GM12875 (cell line): ENCODE measurements around the gene PCDHB1.

Source experiments
- H3K4me3 ChIP-seq: one replicate; pipeline ENCODE4 v1.5.1; 2011; ENCODE audit warnings: low read depth, low read length, control low read depth
- CTCF ChIP-seq: IDR thresholded peaks from 2 replicates; pipeline ENCODE4 v1.5.1; 2011; ENCODE audit warnings: low read depth, mild to moderate bottlenecking, control low read depth, inconsistent platforms, low read length, moderate library complexity, borderline replicate concordance; ENCODE audit not compliant: insufficient read depth

The PCDHB1 gene, protein sequence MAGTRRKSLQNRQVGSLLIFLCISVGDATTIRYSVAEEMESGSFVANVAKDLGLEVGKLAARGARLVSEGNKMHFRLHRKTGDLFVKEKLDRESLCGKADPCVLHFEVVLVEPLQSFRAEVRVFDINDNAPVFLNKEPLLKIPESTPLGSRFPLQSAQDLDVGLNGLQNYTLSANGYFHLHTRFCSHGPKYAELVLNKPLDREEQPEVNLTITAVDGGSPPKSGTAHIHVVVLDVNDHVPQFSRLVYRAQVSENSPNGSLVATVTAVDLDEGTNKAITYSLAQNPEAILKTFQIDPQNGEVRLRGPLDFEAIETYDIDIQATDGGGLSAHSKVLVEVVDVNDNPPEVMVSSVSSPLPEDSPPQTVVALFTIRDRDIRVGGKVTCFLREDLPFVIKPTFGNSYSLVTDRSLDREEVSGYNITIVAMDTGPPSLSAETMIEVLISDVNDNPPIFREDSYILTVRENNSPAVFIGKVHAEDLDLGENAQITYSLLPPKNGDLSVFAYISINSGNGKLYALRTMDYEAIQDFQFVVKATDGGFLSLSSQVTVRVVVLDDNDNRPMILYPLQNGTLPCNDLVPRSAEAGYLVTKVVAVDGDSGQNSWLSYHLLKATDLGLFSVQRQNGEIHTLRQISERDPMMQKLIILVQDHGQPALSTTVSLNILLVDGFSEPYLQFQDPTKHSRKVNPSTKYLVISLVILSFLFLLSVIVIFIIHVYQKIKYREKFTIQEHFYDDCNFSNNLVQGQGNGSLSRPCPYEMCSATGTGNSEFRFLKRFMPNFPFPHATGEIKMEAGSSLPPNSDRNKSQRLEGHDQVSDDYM

DNA sequence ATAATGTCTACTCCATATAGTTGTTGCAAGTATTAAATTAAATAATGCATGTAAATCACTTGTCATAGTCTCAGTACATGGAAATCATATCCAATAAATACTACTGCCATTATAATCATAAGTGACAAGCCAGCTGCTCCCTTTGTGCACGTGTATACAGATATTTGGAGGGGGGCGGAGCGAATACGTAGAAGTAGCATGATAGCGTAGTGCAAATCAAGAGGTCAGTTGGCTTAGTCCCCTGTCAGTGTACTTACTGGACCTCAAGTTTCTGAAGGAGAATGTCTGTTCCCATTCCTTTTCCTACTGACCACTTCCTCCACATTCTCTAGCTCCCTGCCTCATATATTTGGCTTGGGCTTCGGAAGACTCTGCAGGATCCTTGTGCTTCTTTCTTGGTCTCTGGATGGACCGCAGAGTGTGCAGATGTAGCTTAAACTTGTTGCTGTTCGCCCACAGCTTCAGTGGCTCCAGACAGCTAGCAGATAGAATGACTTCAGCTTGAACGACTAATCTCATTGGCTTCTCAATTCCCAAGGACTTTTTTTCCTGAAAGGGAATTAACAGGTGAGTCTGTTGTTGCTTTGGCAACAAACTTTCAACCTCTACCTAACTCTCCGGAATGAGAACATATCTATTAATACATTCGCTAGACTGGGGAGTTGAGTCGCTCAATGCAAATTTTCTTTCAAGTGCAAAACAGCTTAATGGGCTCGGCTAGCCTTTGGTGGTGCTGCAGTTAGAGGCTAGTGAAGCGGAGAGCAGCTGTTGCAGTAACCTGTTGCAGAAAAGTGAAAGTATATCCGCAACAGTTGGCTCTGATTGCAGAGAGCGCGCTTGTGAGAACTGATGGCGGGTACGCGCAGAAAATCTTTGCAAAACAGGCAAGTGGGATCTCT lies at the start of gene PCDHB1:
PCDHB1 (plus strand) TSS at position 753 of the 899 bp plus-strand sequence; CDS start at position 850, 97 bp downstream.
- no peak within 1 kb of the TSS for H3K4me3 ChIP-seq

DNA sequence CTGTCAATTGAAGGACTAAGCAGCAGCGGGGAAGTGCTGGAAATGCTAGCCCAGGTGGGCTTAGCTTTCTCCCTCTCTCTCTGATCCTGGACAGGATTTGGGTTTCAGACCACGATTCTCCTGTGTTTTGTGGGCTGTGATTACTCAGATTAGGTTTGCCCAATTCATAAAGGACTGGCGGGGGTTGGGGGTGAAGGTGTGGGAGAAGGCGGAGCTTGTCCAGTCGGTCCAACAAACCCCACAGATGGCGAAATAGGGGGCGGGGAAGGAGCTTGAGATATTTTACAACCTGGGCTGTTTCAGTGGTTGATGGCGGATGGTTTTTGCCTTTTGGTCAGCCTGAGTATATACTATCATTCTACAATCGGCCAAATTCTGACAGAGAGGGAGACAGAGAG lies 49.7 kb upstream of the PCDHB1 start:
- no peak overlapping the region for H3K4me3 ChIP-seq
- TF ChIP-seq CTCF, result no peak

More for the DNA sequence above, at the start of gene PCDHB1:
- no peak for TF ChIP-seq CTCF

DNA sequence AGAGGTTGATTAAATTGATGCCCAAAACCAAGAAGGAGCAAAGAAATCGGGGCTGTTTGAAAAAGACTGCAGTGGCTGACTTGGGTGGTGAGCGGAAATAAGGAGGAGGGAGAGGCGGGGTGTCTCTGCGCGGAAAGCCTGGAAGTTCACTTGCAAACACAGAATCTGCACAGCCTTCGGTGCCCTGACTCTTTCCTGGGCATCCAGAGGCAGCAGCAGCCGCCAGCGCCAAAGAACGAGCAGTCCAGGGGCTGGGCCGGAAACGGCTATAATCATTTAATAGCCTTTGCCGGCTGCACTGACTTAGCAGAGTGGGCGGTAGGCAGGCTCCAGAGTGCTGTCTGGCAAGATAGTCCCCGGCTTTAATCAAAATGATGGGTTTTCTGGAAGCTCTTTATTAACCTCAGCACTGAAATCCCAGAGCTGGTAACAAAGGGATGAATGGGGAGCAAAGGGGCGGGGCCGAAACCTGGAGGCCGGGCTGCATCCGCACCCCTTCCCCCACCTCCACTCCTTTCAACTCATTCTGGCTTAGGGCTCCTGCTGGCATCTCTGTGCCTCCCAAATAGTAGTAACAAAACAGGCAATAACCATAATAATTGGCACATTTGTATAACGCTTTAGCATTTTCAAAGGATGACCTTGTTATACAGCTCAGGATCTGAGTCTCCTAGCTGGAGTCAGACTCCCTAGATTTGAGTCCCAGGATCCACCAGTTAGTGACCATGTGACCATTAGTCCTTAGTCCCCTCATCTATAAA lies 49.1 kb upstream of the PCDHB1 start:
- H3K4me3 ChIP-seq, result no peak overlapping the region
- no peak for TF ChIP-seq CTCF

- TF ChIP-seq CTCF, result no peak
- no peak overlapping the region for H3K4me3 ChIP-seq
Observed at GRCh38 chr5:141002605-141002965, 48.6 kb upstream of the PCDHB1 start.

DNA sequence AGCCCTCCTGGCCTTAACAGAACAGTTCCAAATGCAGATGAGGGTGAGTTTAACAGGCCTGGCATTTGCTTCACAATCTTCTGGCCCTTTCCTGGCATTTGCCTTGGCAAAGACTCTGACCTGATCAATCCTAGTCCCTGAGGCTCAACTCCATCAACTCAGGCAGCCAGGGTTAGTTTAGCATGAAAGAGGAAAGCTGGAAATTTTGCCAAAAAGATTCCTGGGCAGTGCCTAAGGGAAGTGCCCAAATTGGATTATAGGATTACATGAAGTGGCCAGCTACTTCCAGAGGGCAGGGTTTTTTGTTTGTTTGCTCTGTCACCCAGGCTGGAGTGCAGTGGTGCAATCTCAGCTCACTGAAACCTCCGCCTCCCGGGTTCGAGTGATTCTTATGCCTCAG lies 48.1 kb upstream of the PCDHB1 start:
- TF ChIP-seq CTCF, result no peak
- no peak overlapping the region for H3K4me3 ChIP-seq
